ENCODE measurements around the gene FBXW8. TPM values are rescaled to one million over a fixed set of nuclear protein-coding genes. Genes with fewer than 3 reads are reported as not detected.

Gene FBXW8
- total and polyA plus RNA-seq, 2 experiments from 2014 or later = 17.0 to 20.6 TPM

DNA sequence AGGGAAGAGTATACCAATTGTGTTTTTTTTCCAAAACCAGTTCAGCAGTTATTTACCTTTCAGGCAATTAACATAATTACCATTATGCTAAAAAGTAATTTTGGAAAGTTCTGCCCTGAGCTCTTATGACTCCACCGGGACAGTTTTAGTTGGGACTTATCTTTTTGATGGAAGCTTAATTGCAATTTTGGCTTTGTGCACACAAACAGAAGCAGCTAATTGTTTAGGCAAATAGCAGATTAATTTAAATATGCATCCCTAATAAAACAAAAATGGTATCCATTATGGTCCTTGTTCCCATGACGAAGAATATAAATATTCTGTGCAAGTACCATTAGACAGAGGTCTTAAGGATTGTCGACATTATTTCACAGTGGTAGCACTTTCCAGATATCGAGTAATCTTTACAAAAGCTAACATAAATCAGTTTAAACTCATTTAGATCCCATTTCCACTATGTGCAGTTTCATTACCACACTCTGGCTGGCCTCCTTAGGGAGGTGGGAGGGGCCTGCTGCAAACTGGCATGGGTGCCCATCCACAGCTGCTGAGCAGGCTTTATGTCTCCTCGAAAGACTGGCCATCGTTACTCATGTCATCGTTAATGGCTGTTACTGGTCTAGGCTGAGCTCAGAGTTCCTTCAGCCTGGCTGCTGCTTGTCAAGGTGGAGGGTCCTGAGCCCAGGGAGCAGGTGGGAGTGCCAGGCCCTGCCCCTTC lies 68.2 kb downstream of the FBXW8 start:
- no peak for DNase-seq (ENCODE audit: low spot score)
- H2AFZ ChIP-seq = no peak overlapping the region
- H3K9me3 ChIP-seq (ENCODE audit: low read depth) = no peaks in the 10 kb centered on the region
- H3K27ac ChIP-seq = no peak overlapping the region
- no peak overlapping the region for H3K4me3 ChIP-seq
- H3K36me3 ChIP-seq (replicated peaks; ENCODE audit: insufficient read depth, low read depth) = no peaks in the 10 kb centered on the region
- no peaks in the 10 kb centered on the region for H3K79me2 ChIP-seq
- H3K9me2 ChIP-seq (replicated peaks; ENCODE audit: insufficient read depth) = no peaks in the 10 kb centered on the region
- no peaks in the 10 kb centered on the region for H4K20me1 ChIP-seq (ENCODE audit: insufficient read depth, poor library complexity, severe bottlenecking)
- H3K4me1 ChIP-seq (ENCODE audit: insufficient read depth) = no peaks in the 10 kb centered on the region
- H3K27me3 ChIP-seq = no peaks in the 10 kb centered on the region
- TF ChIP-seq EZH2 (IDR thresholded peaks at IDR 0.05; ENCODE audit: borderline replicate concordance) (no peak), EZH2phosphoT487 (IDR thresholded peaks at IDR 0.05; ENCODE audit: low read depth, severe bottlenecking, unreplicated experiment) (no peak), CTCF (IDR thresholded peaks at IDR 0.05; ENCODE audit: poor library complexity) (no peak)
- WGBS (ENCODE audit: low lambda C conversion rate, missing lambda C conversion rate) = 76% methylated on average over 7 of the region's 7 CpGs
- no peak overlapping the region for H3K4me2 ChIP-seq

GRCh38 chr12:116980083-116980482 lies 69.3 kb downstream of the FBXW8 start:
- Histone ChIP-seq H3K79me2 (no peaks in the 10 kb centered on the region), H3K4me2 (no peak overlapping the region), H3K27ac (no peak overlapping the region), H3K4me3 (no peak overlapping the region), H4K20me1 (ENCODE audit: insufficient read depth, poor library complexity, severe bottlenecking) (no peaks in the 10 kb centered on the region), H2AFZ (no peak overlapping the region), H3K9me2 (replicated peaks; ENCODE audit: insufficient read depth) (no peaks in the 10 kb centered on the region), H3K9me3 (ENCODE audit: low read depth) (no peaks in the 10 kb centered on the region), H3K36me3 (replicated peaks; ENCODE audit: insufficient read depth, low read depth) (no peaks in the 10 kb centered on the region), H3K4me1 (ENCODE audit: insufficient read depth) (no peaks in the 10 kb centered on the region), H3K27me3 (no peaks in the 10 kb centered on the region)
- 100% methylated on average over 1 of the region's 1 CpG for WGBS (ENCODE audit: low lambda C conversion rate, missing lambda C conversion rate)
- TF ChIP-seq EZH2 (IDR thresholded peaks at IDR 0.05; ENCODE audit: borderline replicate concordance) (no peak), CTCF (IDR thresholded peaks at IDR 0.05; ENCODE audit: poor library complexity) (no peak), EZH2phosphoT487 (IDR thresholded peaks at IDR 0.05; ENCODE audit: low read depth, severe bottlenecking, unreplicated experiment) (no peak)
- no peak for DNase-seq (ENCODE audit: low spot score)

GRCh38 chr12:116982791-116983411 lies 72.2 kb downstream of the FBXW8 start:
- Histone ChIP-seq H3K36me3 (replicated peaks; ENCODE audit: insufficient read depth, low read depth) (no peaks in the 10 kb centered on the region), H3K27me3 (no peaks in the 10 kb centered on the region), H3K9me3 (ENCODE audit: low read depth) (no peaks in the 10 kb centered on the region), H3K9me2 (replicated peaks; ENCODE audit: insufficient read depth) (no peaks in the 10 kb centered on the region), H3K4me3 (no peak overlapping the region), H3K4me1 (ENCODE audit: insufficient read depth) (no peaks in the 10 kb centered on the region), H3K79me2 (no peaks in the 10 kb centered on the region), H3K27ac (peak overlapping the region; percentile 47), H2AFZ (no peak overlapping the region), H3K4me2 (no peak overlapping the region), H4K20me1 (ENCODE audit: insufficient read depth, poor library complexity, severe bottlenecking) (no peaks in the 10 kb centered on the region)
- no peak for TF ChIP-seq CTCF (IDR thresholded peaks at IDR 0.05; ENCODE audit: poor library complexity)
- TF ChIP-seq EZH2 (IDR thresholded peaks at IDR 0.05; ENCODE audit: borderline replicate concordance) = no peak
- no peak for TF ChIP-seq EZH2phosphoT487 (IDR thresholded peaks at IDR 0.05; ENCODE audit: low read depth, severe bottlenecking, unreplicated experiment)
- DNase-seq (ENCODE audit: low spot score) = no peak
- 89% methylated on average over 10 of the region's 10 CpGs for WGBS (ENCODE audit: low lambda C conversion rate, missing lambda C conversion rate)
